PC-3 (cell line): ENCODE measurements around the gene OR13J1.

ENCODE experiments used
- CTCF ChIP-seq: fragments of 300-600 bp; sonication (generic); conservative IDR thresholded peaks from 2 replicates; pipeline ENCODE4 v1.5.1; 2017; ENCODE audit warnings: antibody characterized with exemption, low read depth, mild to moderate bottlenecking, low read length
- EZH2 ChIP-seq: fragments of 300-600 bp; sonication (generic); IDR thresholded peaks from one replicate; pipeline ENCODE4 v1.6.1; 2017; ENCODE audit warnings: antibody characterized with exemption, mild to moderate bottlenecking, low read length; ENCODE audit not compliant: unreplicated experiment

GRCh38 chr9:35859990-35860339, 10.2 kb downstream of the OR13J1 start:
- TF ChIP-seq CTCF (no peak), EZH2 (no peak)
